ENCODE results near the gene RAD23A.
"Not testable (repeated sequence)": the region's sequence is repeated elsewhere in the genome, so short reads cannot be mapped to it uniquely, and the experiment has no call there.

The RAD23A gene

GRCh38 chr19:12913851-12914690 is 31.6 kb upstream of the RAD23A start:
- TF ChIP-seq, protein P1, sequence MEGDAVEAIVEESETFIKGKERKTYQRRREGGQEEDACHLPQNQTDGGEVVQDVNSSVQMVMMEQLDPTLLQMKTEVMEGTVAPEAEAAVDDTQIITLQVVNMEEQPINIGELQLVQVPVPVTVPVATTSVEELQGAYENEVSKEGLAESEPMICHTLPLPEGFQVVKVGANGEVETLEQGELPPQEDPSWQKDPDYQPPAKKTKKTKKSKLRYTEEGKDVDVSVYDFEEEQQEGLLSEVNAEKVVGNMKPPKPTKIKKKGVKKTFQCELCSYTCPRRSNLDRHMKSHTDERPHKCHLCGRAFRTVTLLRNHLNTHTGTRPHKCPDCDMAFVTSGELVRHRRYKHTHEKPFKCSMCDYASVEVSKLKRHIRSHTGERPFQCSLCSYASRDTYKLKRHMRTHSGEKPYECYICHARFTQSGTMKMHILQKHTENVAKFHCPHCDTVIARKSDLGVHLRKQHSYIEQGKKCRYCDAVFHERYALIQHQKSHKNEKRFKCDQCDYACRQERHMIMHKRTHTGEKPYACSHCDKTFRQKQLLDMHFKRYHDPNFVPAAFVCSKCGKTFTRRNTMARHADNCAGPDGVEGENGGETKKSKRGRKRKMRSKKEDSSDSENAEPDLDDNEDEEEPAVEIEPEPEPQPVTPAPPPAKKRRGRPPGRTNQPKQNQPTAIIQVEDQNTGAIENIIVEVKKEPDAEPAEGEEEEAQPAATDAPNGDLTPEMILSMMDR (IDR thresholded peaks at IDR 0.05; ENCODE audit: low read depth, low read length, missing control alignments), result no peak
- H3K4me3 ChIP-seq (ENCODE audit: low read depth, low read length), result no peak overlapping the region; the same call in 1 of the 2 replicates
- DNase-seq (ENCODE audit: low read depth), result no peak

DNA sequence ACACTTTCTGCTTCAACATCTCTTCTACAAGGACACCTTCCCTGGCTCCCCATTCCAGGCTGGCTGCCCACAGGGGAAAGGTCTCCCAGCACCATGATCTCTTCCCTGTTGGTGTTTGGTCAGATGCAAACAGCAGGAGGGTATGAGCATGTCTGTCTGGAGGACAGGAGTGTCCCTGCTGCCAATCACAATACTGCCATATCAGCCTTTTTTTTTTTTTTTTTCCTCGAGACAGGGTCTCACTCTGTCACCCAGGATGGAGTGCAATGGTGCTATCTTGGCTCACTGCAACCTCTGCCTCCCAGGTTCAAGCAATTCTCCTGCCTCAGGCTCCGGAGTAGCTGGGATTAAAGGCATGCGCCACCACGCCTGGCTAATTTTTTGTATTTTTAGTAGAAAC is 29.8 kb upstream of the RAD23A start:
- H3K4me3 ChIP-seq (ENCODE audit: low read depth, low read length); DNase-seq (ENCODE audit: low read depth): not testable (repeated sequence)

- DNase-seq (ENCODE audit: low read depth), result no peak
- TF ChIP-seq, protein P1 (IDR thresholded peaks at IDR 0.05; ENCODE audit: low read depth, low read length, missing control alignments), result no peak
- no peak overlapping the region for H3K4me3 ChIP-seq (ENCODE audit: low read depth, low read length)
Measured at GRCh38 chr19:12918253-12918652, 27.4 kb upstream of the RAD23A start.

- no peak overlapping the region for H3K4me3 ChIP-seq (ENCODE audit: low read depth, low read length)
- DNase-seq (ENCODE audit: low read depth), result no peak
- TF ChIP-seq, protein P1 (IDR thresholded peaks at IDR 0.05; ENCODE audit: low read depth, low read length, missing control alignments), result no peak
Measured at GRCh38 chr19:12921047-12921446, 24.6 kb upstream of the RAD23A start.

GRCh38 chr19:12922959-12923358 is 22.7 kb upstream of the RAD23A start:
- TF ChIP-seq, protein P1 (IDR thresholded peaks at IDR 0.05; ENCODE audit: low read depth, low read length, missing control alignments), result no peak
- no peak for DNase-seq (ENCODE audit: low read depth)
- no peak overlapping the region for H3K4me3 ChIP-seq (ENCODE audit: low read depth, low read length)

DNA sequence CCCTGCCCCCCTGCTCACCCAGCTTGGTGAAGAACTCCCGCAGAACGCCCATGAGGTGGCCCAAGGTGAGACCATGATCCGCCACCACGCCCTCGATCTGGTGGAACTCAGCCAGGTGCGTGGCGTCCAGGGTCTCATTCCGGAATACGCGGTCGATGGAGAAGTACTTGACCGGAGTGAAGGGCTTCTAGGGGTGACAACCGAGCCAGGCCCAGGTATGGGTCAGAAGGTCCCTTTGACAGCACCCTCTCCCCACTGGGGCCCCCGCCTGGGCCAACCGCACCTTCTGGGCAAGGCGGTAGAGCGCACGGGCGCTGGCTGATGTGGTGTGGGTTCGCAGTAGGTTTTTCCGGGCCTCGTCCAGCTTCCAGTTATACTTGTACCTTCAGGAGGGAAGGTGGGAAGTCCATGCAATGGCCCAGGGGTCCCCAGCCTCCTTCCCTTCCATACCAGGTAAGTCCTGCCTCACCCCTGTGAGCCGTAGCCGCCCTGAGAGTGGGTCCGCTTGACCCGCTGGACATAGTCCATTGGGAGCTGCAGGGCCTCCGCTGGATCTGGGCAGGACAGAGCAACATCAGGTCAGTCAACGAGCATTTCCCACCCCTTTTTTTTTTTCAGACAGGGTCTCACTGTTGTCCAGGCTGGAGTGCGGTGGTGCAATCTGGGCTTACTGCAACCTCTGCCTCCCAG is 20.9 kb upstream of the RAD23A start:
- no peak for DNase-seq (ENCODE audit: low read depth)
- H3K4me3 ChIP-seq (ENCODE audit: low read depth, low read length), result no peak overlapping the region
- TF ChIP-seq, protein P1 (IDR thresholded peaks at IDR 0.05; ENCODE audit: low read depth, low read length, missing control alignments), result no peak

- no peak overlapping the region for H3K4me3 ChIP-seq (ENCODE audit: low read depth, low read length)
- DNase-seq (ENCODE audit: low read depth), result no peak
- TF ChIP-seq, protein P1 (IDR thresholded peaks at IDR 0.05; ENCODE audit: low read depth, low read length, missing control alignments), result peak; percentile 16
Measured at GRCh38 chr19:12930002-12930645, 15.5 kb upstream of the RAD23A start.
